Common myeloid progenitor, CD34-positive (primary cell): ENCODE measurements around the gene TDRD12.
"Not testable (repeated sequence)": the region's sequence is repeated elsewhere in the genome, so short reads cannot be mapped to it uniquely, and the experiment has no call there.

Source experiments
- CTCF ChIA-PET: fragments of 350-600 bp; sonication (Branson Sonifier 250); formaldehyde crosslinking; loops from one replicate; lab custom pipeline; 2021; ENCODE audit warnings: antibody characterized with exemption; lab: Charles Lee
- POLR2A ChIA-PET: fragments of 350-600 bp; sonication (Branson Sonifier 250); formaldehyde crosslinking; loops from one replicate; lab custom pipeline; 2021; ENCODE audit warnings: antibody characterized with exemption; lab: Charles Lee
- DNase-seq, 3 donors: peaks; one replicate each; pipeline versions ENCODE4 v3.0.0 to v3.0.0-alpha.2; 2013
- H3K27ac ChIP-seq, 2 experiments: 1 replicate in 1 of 2; 2 replicates in 1 of 2; pipeline ENCODE4 v1.7.0; 2013; ENCODE audit warnings: inconsistent platforms in 2 of 2, low read length in 2 of 2, mild to moderate bottlenecking in 2 of 2, low read depth in 1 of 2, moderate library complexity in 1 of 2; ENCODE audit not compliant: severe bottlenecking in 2 of 2, insufficient read depth in 1 of 2, poor library complexity in 1 of 2
- H3K27me3 ChIP-seq, 5 experiments: replicated peaks in 2 of 5; 1 replicate in 3 of 5; 2 replicates in 2 of 5; pipeline versions ENCODE4 v1.6.1 to v1.7.0; 2013; ENCODE audit warnings: low read length in 4 of 5, mild to moderate bottlenecking in 2 of 5, moderate library complexity in 2 of 5, inconsistent platforms in 1 of 5; ENCODE audit not compliant: insufficient read depth in 5 of 5, control insufficient read depth in 4 of 5
- H3K36me3 ChIP-seq, 4 experiments: 1 replicate in 2 of 4; 2 replicates in 2 of 4; pipeline versions ENCODE4 v1.6.1 to v1.7.0; 2013; ENCODE audit warnings: low read length in 3 of 4, control low read depth in 1 of 4, mild to moderate bottlenecking in 1 of 4; ENCODE audit not compliant: control insufficient read depth in 4 of 4, insufficient read depth in 4 of 4
- H3K4me1 ChIP-seq, 4 experiments: 1 replicate in 3 of 4; 2 replicates in 1 of 4; pipeline versions ENCODE4 v1.6.1 to v1.7.1; 2013; ENCODE audit warnings: low read length in 3 of 4, mild to moderate bottlenecking in 3 of 4, control low read depth in 1 of 4, inconsistent platforms in 1 of 4, moderate library complexity in 1 of 4; ENCODE audit not compliant: control insufficient read depth in 4 of 4, insufficient read depth in 4 of 4; ENCODE audit errors: control extremely low read depth in 1 of 4
- H3K4me3 ChIP-seq, 7 experiments: 1 replicate in 4 of 7; 2 replicates in 3 of 7; pipeline versions ENCODE4 v1.5.1 to v1.7.0; 2013; ENCODE audit warnings: mild to moderate bottlenecking in 7 of 7, low read length in 6 of 7, moderate library complexity in 6 of 7, inconsistent platforms in 2 of 7, low read depth in 2 of 7, control low read depth in 1 of 7; ENCODE audit not compliant: insufficient read depth in 4 of 7, control insufficient read depth in 1 of 7; ENCODE audit errors: extremely low read depth in 1 of 7
- H3K9me3 ChIP-seq, 5 experiments: 1 replicate in 4 of 5; 2 replicates in 1 of 5; pipeline versions ENCODE4 v1.6.1 to v1.7.1; 2013; ENCODE audit warnings: low read length in 4 of 5, mild to moderate bottlenecking in 2 of 5, inconsistent platforms in 1 of 5, low read depth in 1 of 5, moderate library complexity in 1 of 5; ENCODE audit not compliant: control insufficient read depth in 4 of 5, insufficient read depth in 2 of 5; ENCODE audit errors: control extremely low read depth in 1 of 5
- WGBS: methylation state at CpG from one replicate; pipeline ENCODE4 v1.1.5; 2013; ENCODE audit not compliant: insufficient coverage; 5-methylcytosine and 5-hydroxymethylcytosine counted together

TDRD12 gene

DNA sequence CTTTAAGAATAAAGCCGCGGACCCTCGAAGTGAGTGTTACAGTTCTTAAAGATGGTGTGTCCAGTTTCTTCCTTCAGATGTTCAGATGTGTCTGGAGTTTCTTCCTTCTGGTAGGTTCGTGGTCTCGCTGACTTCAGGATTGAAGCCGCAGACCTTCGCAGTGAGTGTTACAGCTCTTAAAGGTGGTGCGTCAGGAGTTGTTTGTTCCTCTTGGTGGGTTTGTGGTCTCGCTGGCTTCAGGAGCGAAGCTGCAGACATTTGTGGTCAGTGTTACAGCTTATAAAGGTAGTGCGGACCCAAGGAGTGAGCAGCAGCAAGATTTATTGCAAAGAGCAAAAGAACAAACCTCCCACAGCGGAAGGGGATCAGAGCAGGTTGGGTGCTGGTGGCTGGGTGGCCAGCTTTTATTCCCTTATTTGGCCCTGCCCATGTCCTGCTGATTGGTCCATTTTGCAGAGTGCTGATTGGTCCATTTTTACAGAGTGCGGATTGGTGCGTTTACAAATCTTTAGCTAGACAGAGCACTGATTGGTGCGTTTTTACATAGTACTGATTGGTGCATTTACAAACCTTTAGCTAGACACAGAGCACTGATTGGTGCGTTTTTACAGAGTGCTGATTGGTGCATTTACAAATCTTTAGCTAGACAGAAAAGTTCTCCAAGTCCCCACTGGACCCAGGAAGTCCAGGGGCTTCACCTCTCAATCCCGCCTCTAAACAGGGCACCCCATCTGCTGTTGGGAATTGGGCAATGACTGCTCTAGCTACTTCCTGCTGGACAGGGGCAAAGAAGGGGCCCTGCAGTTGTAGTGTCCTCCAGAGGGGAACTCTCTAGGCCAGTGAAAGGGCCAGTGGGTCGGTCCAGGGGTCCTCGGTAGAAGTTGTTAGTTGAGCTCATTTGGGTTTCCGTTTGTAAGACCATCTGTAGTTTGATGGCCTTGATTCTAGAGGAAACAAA is 26.1 kb upstream of the TDRD12 start:
- H3K36me3 ChIP-seq, POLR2A ChIA-PET, H3K9me3 ChIP-seq, H3K27me3 ChIP-seq: not testable (repeated sequence)
- peak; percentile 75 to 95 (median 93) for DNase-seq
- CTCF ChIA-PET, result interaction anchor here (0.6 to 1.2 kb wide), 3 partner anchors 55 to 95 kb away, joined by 3 to 4 read pairs (median 3); no protein-coding TSS in a partner anchor
- Histone ChIP-seq H3K4me1 (peaks cover 4 to 43% (median 36%) of the 10 kb centered on the region in 4 experiments), H3K4me3 (peak overlapping the region in 5 of 7 experiments; percentile 37 to 82 (median 73)), H3K27ac (peak overlapping the region in 1 of 2 experiments; percentile 75)
- WGBS, result 54% methylated on average over 12 of the region's 20 CpGs

DNA sequence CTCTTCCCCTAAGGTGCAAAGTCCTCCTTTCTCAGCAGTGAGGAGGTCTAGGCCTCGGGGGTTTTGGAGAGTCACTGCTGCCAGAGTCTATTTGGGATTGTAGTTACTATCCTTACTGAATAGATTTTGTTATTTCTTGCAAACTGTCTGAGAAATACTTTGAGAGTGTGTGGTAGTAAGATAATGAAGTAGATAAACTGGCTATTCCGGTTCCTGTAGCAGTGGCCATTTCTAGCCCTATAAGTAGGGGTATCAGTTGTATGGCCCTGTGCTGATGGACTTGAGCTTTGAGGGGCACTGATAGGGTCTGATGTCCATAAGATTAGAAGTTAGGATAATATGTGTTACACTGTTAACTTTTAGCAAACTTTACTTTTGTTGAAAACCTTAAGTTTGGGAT is 25.3 kb upstream of the TDRD12 start:
- DNase-seq, POLR2A ChIA-PET, H3K9me3 ChIP-seq, CTCF ChIA-PET, H3K36me3 ChIP-seq, H3K27ac ChIP-seq, H3K27me3 ChIP-seq: not testable (repeated sequence)
- Histone ChIP-seq H3K4me1 (peaks cover 4 to 43% (median 36%) of the 10 kb centered on the region in 4 experiments), H3K4me3 (peak overlapping the region in 1 of 7 experiments; percentile 25)
- 40% methylated on average over 1 of the region's 2 CpGs for WGBS

DNA sequence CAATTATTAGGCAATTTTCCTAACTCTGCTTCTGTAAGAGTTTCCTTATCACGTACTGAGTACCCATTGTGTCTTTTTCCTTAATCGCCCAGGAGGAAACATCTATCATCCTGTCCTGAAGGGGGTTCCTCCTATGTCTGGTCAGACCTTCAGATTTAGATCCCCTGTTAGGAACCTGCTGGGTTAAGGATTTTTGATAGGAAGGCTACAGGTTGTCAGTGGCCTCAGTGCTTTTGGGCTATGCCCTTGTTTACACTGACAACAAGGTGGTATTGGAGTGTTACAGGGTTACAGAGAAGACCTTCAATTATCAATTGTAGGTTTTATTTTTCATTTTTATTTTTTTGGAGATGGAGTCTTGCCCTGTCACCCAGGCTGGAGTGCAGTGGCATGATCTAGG is 24.7 kb upstream of the TDRD12 start:
- peaks cover 0 to 13% (median 3%) of the 10 kb centered on the region in 4 experiments for H3K36me3 ChIP-seq
- POLR2A ChIA-PET, H3K27me3 ChIP-seq, H3K27ac ChIP-seq, DNase-seq, CTCF ChIA-PET, H3K4me3 ChIP-seq, H3K9me3 ChIP-seq: not testable (repeated sequence)
- WGBS, result 25% methylated on average over 1 of the region's 2 CpGs
- H3K4me1 ChIP-seq, result peaks cover 4 to 43% (median 36%) of the 10 kb centered on the region in 4 experiments

- POLR2A ChIA-PET, H3K27ac ChIP-seq, H3K27me3 ChIP-seq, CTCF ChIA-PET, H3K4me3 ChIP-seq, H3K9me3 ChIP-seq: not testable (repeated sequence)
- DNase-seq, result peak; percentile 50 to 83 (median 74)
- no CpG with 5 or more reads among the region's 6 CpGs for WGBS
- Histone ChIP-seq H3K36me3 (peaks cover 0 to 18% (median 6%) of the 10 kb centered on the region in 4 experiments), H3K4me1 (peaks cover 4 to 43% (median 36%) of the 10 kb centered on the region in 4 experiments)
Measured at GRCh38 chr19:32695506-32695905, 24.1 kb upstream of the TDRD12 start.

DNA sequence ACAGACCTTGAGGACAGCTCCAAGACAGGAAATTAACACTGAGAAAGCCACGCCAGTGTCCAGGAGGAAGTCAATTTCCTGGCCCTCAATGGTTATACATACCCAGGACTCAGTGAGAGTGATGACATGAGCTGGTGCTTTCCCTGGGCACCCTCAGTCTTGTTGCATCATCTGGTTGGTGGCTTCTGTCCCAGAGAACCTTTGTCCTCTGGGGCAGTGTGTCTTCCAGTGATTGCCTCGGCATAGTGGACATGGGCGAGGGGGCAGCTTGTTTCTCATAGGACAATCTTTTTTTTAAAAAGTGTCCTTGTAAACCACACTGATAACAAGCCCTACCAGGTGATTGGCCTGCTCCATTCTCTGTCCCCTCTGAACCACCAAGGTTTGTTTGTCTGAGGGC is 22.8 kb upstream of the TDRD12 start:
- H3K27me3 ChIP-seq, H3K4me3 ChIP-seq, H3K9me3 ChIP-seq, DNase-seq, POLR2A ChIA-PET, H3K27ac ChIP-seq: not testable (repeated sequence)
- CTCF ChIA-PET, result interaction anchor here (0.8 kb wide), 1 partner anchor 97 kb away, joined by 3 read pairs; no protein-coding TSS in a partner anchor
- Histone ChIP-seq H3K36me3 (peaks cover 0 to 22% (median 8%) of the 10 kb centered on the region in 4 experiments), H3K4me1 (peaks cover 0 to 35% (median 28%) of the 10 kb centered on the region in 4 experiments)
- 86% methylated on average over 1 of the region's 3 CpGs for WGBS

DNA sequence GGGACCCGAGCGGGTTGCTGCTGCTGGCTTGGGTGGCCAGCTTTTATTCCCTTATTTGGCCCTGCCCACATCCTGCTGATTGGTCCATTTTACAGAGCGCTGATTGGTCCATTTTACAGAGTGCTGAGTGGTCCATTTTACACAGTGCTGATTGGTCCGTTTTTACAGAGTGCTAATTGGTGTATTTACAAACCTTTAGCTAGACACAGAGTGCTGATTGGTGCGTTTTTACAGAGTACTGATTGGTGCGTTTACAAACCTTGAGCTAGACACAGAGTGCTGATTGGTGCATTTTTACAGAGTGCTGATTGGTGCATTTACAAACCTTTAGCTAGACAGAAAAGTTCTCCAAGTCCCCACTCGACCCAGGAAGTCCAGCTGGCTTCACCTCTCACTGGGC is 19.4 kb upstream of the TDRD12 start:
- CTCF ChIA-PET, result interaction anchor here (0.8 to 1.8 kb wide), 2 partner anchors 9 to 14 kb away, joined by 3 to 6 read pairs; no protein-coding TSS in a partner anchor
- H3K4me3 ChIP-seq, H3K4me1 ChIP-seq, POLR2A ChIA-PET, H3K27me3 ChIP-seq, H3K27ac ChIP-seq: not testable (repeated sequence)
- Histone ChIP-seq H3K36me3 (peaks cover under 1 to 40% (median 12%) of the 10 kb centered on the region in 4 experiments), H3K9me3 (peaks cover 1 to 22% (median 8%) of the 10 kb centered on the region in 5 experiments)
- 98% methylated on average over 6 of the region's 7 CpGs for WGBS
- peak in 1 of 3 donors; percentile 29 for DNase-seq

GRCh38 chr19:32702010-32702409 is 17.6 kb upstream of the TDRD12 start:
- Histone ChIP-seq H3K27ac (no peak overlapping the region), H3K4me1 (no peaks in the 10 kb centered on the region), H3K4me3 (no peak overlapping the region), H3K9me3 (peaks cover 1 to 22% (median 8%) of the 10 kb centered on the region in 5 experiments), H3K27me3 (no peaks in the 10 kb centered on the region), H3K36me3 (peaks cover 6 to 46% (median 11%) of the 10 kb centered on the region in 4 experiments)
- ChIA-PET CTCF (no interaction called here), POLR2A (no interaction called here)
- no peak for DNase-seq
- 100% methylated on average over 3 of the region's 5 CpGs for WGBS
